MV-4-11 (cell line): Measurements from ENCODE around the gene UBAP2L.
"Not testable (repeated sequence)": the region's sequence is repeated elsewhere in the genome, so short reads cannot be mapped to it uniquely, and the experiment has no call there.

ENCODE experiments used
- DNase-seq: peaks from one replicate; lab custom pipeline; 2025; lab: John Stamatoyannopoulos, UW

The UBAP2L gene

GRCh38 chr1:154198756-154199562, 21.8 kb upstream of the UBAP2L start:
- DNase-seq, result peak; percentile 65

- DNase-seq, result no peak
Observed at GRCh38 chr1:154199563-154199879, 21.2 kb upstream of the UBAP2L start.

- not testable (repeated sequence) for DNase-seq
Observed at GRCh38 chr1:154205778-154206177, 15.0 kb upstream of the UBAP2L start.

DNA sequence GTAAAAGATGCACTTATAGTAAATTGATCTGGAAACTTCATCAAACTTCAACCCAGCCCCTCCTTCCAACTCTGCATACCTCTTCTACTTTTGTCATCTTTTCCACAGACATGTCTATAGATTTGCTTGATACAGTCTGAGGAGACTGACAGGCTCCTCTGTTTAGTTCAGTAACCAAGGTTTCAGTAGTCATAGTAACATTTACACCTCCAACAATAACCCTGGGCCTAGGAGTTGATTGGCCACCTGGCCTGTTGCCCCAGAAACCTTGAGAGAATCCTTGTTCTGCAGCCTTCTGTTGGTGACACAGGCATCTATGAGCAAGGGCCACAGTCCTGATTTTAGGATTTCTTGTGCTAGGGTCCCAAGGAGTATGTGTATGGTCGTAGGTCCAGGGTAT, 14.6 kb upstream of the UBAP2L start, which contains the start of gene CFAP141:
CFAP141 (minus strand) TSS at position 138 of the 400 bp plus-strand sequence; CDS start at position 112, 26 bp downstream.
- no peak for DNase-seq

- DNase-seq, result no peak
Observed at GRCh38 chr1:154207262-154207661, 13.5 kb upstream of the UBAP2L start.

- DNase-seq, result peak; percentile 51
Observed at GRCh38 chr1:154208677-154209388, 11.9 kb upstream of the UBAP2L start.

DNA sequence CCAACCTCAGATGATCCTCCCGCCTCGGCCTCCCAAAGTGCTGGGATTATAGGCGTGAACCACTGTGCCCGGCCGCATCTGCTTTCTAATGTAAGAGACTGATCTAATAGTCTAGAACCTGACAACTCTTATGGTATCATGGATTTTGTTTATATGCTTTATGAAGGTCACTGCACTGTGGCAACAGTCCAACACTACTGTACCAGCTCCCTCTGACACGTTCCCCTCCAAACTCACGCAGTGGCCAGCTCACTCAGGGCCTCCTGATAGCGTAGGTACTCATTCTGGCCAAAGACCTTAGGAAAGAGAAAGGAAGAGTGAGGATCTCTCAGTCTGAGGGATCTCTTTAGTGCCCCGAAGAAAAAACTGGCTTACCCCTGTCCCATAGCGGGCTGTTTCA, 8.7 kb upstream of the UBAP2L start:
- DNase-seq, result no peak

- DNase-seq, result no peak
Observed at GRCh38 chr1:154213274-154213673, 7.5 kb upstream of the UBAP2L start.

DNA sequence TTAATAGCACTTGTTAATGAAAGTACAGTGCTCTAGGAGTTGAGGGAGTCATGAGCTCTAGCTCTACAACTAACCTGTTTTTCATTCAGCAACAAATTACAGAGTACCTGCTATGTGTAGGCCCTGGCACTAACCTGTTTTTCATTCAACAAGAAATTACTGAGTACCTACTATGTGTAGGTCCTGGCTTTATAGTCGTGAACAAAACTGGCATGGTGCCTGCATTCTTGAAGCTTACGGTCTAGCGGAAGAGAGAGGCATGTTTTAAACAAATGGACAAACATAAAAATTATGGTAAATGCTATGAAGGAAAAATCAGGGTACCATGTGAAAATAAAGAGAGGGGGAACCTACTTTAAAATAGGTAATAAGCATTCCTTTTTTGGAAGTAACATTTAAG, 2.2 kb upstream of the UBAP2L start:
- DNase-seq, result no peak

- DNase-seq, result peak; percentile 35
Observed at GRCh38 chr1:154219541-154219940, 1.2 kb upstream of the UBAP2L start.

GRCh38 chr1:154220970-154221277, 169 bp downstream of the UBAP2L start:
- no peak for DNase-seq

GRCh38 chr1:154221278-154222001, 685 bp downstream of the UBAP2L start:
- no peak for DNase-seq

DNA sequence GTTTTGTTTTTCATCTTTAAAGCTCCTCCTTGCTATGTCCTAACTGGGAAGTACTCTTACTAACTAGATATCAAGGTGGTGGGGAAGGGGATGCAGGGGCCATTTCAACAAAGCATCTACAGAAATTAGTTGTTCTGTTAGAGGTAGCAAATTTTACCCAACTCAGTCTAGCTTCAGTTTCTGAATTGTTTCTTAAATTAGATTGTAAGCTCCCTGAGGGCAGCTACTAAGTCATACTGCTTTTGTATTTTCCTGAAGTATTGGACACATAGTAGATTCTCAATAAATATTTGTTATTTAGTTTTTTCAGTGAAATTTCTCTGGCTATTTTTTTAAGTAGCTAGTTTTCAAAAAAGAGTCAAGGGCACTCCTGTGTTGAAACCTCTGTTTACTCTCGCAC, 1.8 kb downstream of the UBAP2L start:
- no peak for DNase-seq

DNA sequence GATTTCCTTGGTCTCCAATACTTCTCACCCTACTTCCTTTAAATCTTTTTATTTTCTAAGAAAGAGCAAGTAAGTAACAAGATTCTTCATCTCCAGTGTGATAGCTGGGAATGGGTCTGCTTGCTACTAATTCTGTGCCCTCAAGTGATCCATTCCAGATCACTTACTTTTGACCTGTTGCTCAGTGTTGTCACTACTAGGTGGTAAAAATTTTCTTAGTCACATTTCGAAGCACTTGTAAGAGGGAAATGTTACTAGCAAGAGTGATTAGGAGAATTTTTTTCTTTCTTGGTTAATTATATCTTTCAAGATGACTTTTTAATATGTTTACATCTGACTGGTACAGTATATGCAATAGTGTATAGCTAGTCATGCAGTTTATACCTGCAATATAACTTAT, 2.2 kb downstream of the UBAP2L start:
- no peak for DNase-seq

DNA sequence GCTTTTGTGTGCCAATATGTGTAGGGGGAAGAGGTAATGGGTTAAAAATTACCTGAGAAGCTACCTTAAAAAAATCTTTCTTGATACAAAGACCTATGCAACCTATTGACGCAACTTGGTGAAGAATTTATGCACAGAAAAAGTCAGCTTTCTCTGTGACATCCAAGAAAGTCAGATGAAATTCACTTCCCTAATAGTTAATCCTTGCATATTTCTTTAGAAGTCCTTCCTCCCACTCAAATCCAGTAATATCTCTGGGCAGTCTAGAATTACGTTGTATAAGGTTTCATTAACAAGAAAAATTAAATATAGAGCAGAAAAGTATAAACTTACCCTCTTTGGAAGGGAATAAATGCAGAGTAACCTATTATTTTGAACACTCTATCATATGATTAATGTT, 2.9 kb downstream of the UBAP2L start:
- no peak for DNase-seq

DNA sequence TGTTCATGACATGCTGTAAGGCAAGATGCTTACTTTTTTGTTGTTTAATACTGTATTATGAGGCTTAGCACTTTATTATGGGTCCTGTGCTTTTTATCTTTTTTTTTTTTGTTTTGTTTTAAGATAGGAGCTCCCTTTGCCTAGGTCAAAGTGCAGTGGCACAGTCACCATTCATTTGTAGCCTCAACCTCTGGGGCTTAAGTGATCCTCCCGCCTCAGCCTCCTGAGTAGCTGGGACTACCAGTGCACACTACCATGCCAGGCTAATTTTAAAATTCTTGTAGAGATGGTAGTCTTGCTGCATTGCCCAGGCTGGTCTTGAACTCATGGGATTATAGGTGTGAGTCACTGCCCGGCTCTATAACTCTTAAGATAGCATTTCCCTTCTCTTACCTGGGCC, 4.6 kb downstream of the UBAP2L start:
- no peak for DNase-seq

- DNase-seq, result not testable (repeated sequence)
Observed at GRCh38 chr1:154231112-154231511, 10.4 kb downstream of the UBAP2L start.

DNA sequence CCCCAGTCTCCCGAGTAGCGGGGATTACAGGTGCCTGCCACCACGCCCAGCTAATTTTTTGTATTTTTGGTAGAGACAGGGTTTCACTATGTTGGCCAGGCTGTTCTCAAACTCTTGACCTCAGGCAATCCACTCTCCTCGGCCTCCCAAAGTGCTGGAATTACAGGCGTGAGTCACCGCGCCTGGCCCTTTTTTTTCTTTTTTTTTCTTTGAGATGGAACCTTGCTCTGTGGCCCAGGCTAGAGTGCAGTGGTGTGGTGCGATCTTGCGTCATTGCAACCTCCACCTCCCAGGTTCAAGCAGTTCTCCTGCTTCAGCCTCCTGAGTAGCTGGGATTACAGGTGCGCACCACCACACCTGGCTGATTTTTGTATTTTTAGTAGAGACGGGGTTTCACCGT, 12.4 kb downstream of the UBAP2L start:
- not testable (repeated sequence) for DNase-seq

DNA sequence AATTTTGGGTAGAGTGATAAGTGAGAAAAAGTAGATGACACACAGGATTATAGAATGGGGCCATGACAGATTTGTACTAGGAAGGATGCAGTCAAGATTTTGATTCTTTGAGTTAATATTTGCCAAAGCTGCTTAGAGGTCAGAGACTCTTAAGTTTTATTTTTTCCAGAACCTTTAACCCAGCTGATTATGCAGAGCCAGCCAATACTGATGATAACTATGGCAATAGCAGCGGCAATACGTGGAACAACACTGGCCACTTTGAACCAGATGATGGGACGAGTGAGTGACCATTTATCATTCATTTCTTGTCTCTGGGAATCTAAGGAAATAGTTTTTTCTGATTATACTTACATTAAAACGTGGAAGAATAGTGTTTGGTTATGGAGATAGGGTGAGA, 16.1 kb downstream of the UBAP2L start:
- no peak for DNase-seq

DNA sequence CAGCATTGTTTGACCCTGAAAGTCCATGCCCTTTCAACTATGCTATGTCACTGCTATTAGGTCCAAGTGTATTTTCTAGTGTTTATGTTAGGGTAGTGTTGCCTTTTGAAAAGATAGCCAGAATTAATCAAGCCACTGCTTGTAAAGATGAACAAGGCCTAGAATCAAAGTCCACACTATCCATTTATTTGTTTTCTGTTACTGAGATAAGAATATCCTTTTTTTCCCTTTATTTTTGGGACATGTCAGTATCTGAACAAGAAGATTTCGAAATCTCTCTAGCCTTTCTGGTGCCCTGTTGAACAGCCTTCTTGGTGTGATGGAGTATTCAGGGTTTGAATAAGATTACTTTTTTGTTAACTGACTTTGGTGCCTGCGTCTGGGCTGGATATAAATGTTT, 16.7 kb downstream of the UBAP2L start:
- no peak for DNase-seq

DNA sequence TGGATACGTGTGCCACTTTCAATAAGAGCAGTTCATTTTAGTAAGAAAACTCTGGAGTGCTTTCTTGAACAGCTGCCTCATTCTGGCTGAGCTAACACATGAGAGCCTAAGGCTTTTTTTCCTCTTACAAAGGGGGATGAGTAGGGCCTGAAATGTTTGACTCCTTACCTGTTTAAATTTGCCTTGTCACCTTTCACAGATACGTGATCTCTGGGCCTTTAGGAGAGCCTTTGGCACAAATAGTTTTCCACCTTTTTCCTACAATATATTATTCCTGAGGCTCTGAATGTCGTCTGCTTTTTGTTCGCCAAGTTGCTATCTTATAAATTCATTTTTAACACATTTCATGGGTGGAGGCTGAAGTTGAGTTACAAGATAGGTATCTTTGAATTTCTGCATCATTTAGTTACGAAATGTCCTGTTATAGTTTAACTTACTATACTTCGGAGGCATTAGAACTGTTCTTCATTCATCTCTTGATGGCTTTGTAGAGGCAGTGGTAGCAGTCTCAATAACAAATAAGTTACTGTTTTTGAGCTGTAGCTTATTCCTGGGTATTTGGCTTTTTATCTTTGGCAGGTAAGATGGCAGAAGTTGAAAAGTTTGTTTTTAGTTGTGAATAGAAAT, 17.2 kb downstream of the UBAP2L start:
- DNase-seq, result no peak

- no peak for DNase-seq
Observed at GRCh38 chr1:154239491-154239890, 18.7 kb downstream of the UBAP2L start.
